ENCODE results near the gene LRRC25. TPM values are rescaled to one million over a fixed set of nuclear protein-coding genes. Genes with fewer than 3 reads are reported as not detected.
A peak's percentile ranks its signal among the peaks of the same experiment; 100 is the strongest.

The LRRC25 gene
- total and polyA plus RNA-seq, 10 of the 15 experiments (the other 5 are each of a cell fraction or from before 2014, with no cell fraction given): 0.38 to 2.9 (median 1.2) TPM

DNA sequence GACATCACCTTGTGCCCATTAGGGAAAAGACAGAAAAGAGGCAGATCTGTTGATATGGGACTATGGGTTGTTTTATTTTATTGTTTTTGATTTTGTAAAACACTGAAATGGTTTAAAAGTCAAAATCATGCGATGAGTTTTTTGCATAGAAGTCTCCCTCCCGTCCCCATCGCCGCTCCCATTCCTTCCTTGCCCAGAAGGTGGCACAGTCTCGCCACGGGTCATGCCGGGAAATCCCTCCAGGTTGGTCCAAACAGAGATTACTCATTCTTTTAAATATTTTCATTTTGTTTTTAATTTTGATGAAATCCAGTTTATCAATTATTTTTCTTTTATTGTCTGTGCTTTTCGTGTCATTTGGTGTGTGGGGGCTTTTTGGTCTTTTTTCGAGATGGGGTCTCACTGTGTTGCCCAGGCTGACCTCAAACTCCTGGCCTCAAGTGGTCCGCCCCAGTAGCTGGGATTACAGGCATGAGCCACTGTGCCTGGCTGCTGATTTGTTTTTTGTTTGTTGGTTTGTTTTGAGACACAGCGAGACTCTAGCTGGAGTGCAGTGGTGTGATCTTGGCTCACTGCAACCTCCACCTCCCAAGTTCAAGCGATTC lies 47.8 kb downstream of the LRRC25 start:
- H3K4me1 ChIP-seq (ENCODE audit: control insufficient read depth, insufficient read depth, low read length): no peaks in the 10 kb centered on the region
- WGBS (ENCODE audit: insufficient coverage, insufficient replicate concordance, low lambda C conversion rate, missing lambda C conversion rate): 41% methylated on average over 12 of the region's 12 CpGs
- FAIRE-seq (no peak), ATAC-seq (peak; percentile 80), DNase-seq (ENCODE audit: low read depth, low spot score) (no peak)
- ChIA-PET SMC1A (ENCODE audit: uncharacterized antibody, unreplicated experiment) (interaction anchor here (0.8 to 3.7 kb wide), 18 partner anchors 10 to 144 kb away, joined by 3 to 30 read pairs (median 4); no protein-coding TSS in a partner anchor), RAD21 (ENCODE audit: unreplicated experiment) (interaction anchor here (0.6 to 1.4 kb wide), 9 partner anchors 21 to 70 kb away, joined by 3 to 15 read pairs (median 3); no protein-coding TSS in a partner anchor), POLR2A (interaction anchor here (0.6 kb wide), 1 partner anchor 10 kb away, joined by 3 read pairs; no protein-coding TSS in a partner anchor), CTCF (interaction anchor here (0.5 to 4.3 kb wide), 21 partner anchors 8 to 113 kb away, joined by 3 to 75 read pairs (median 5); partner anchors contain the start of genes GDF15 and LRRC25)
- H3K36me3 ChIP-seq (ENCODE audit: control insufficient read depth in 2 of 2, insufficient read depth in 2 of 2, low read length in 1 of 2): peaks cover 0 to 10% of the 10 kb centered on the region in 2 experiments; a peak in 1 of 4 replicates
- no peak overlapping the region for H3K27ac ChIP-seq (ENCODE audit: control insufficient read depth, insufficient read depth)
- intact Hi-C loops (cut with micrococcal nuclease; ENCODE audit: unreplicated experiment): loop anchor here (1.0 kb wide), 1 partner anchor 61 kb away; no protein-coding TSS in a partner anchor
- no peak overlapping the region for H3K4me3 ChIP-seq
- BruUV-seq (replicated peaks): no TSS peak
- no peaks in the 10 kb centered on the region for H4K20me1 ChIP-seq (ENCODE audit: control insufficient read depth, insufficient read depth)
- H3K9me3 ChIP-seq (replicated peaks; ENCODE audit: control insufficient read depth, insufficient read depth, low read length): no peaks in the 10 kb centered on the region
- no peak overlapping the region for H2AFZ ChIP-seq (ENCODE audit: control insufficient read depth, low read depth, low read length)
- no peak overlapping the region for H3K4me2 ChIP-seq (ENCODE audit: control insufficient read depth, insufficient read depth)
- in situ Hi-C loops (cut with MboI): no loop called here
- no peak overlapping the region for H3K9ac ChIP-seq (ENCODE audit: control insufficient read depth, insufficient read depth, low read length)
- H3K27me3 ChIP-seq (replicated peaks in 1 of 2; ENCODE audit: control insufficient read depth in 2 of 2, insufficient read depth in 2 of 2, low read length in 1 of 2): no peaks in the 10 kb centered on the region
- no peaks in the 10 kb centered on the region for H3K79me2 ChIP-seq (ENCODE audit: control insufficient read depth, insufficient read depth, low read length)
- TF ChIP-seq YY1 (IDR thresholded peaks at IDR 0.05; ENCODE audit: low read depth, low read length) (peak; percentile 56; the same call in 1 of the 2 replicates), HDGF (IDR thresholded peaks at IDR 0.05) (peak; percentile 35; the same call in 1 of the 2 replicates), RELB (IDR thresholded peaks at IDR 0.05; ENCODE audit: low read depth) (peak; percentile 55; the same call in 1 of the 2 replicates), IKZF1 (conservative IDR thresholded peaks at IDR 0.05) (no peak), PKNOX1 (IDR thresholded peaks at IDR 0.05) (no peak), RUNX3 (IDR thresholded peaks at IDR 0.05; ENCODE audit: low read length) (peak; percentile 24; the same call in 1 of the 2 replicates), CHD1 (IDR thresholded peaks at IDR 0.05; ENCODE audit: low read depth, low read length) (no peak), CHD4 (IDR thresholded peaks at IDR 0.05) (no peak), IRF4 (IDR thresholded peaks at IDR 0.05; ENCODE audit: low read depth, low read length) (no peak), STAT3 (IDR thresholded peaks at IDR 0.05; ENCODE audit: low read depth, low read length) (no peak), EGR1 (IDR thresholded peaks at IDR 0.05; ENCODE audit: borderline replicate concordance in 1 of 2, low read depth in 2 of 2, low read length in 2 of 2) (no peak)
- TF ChIP-seq, protein P1, sequence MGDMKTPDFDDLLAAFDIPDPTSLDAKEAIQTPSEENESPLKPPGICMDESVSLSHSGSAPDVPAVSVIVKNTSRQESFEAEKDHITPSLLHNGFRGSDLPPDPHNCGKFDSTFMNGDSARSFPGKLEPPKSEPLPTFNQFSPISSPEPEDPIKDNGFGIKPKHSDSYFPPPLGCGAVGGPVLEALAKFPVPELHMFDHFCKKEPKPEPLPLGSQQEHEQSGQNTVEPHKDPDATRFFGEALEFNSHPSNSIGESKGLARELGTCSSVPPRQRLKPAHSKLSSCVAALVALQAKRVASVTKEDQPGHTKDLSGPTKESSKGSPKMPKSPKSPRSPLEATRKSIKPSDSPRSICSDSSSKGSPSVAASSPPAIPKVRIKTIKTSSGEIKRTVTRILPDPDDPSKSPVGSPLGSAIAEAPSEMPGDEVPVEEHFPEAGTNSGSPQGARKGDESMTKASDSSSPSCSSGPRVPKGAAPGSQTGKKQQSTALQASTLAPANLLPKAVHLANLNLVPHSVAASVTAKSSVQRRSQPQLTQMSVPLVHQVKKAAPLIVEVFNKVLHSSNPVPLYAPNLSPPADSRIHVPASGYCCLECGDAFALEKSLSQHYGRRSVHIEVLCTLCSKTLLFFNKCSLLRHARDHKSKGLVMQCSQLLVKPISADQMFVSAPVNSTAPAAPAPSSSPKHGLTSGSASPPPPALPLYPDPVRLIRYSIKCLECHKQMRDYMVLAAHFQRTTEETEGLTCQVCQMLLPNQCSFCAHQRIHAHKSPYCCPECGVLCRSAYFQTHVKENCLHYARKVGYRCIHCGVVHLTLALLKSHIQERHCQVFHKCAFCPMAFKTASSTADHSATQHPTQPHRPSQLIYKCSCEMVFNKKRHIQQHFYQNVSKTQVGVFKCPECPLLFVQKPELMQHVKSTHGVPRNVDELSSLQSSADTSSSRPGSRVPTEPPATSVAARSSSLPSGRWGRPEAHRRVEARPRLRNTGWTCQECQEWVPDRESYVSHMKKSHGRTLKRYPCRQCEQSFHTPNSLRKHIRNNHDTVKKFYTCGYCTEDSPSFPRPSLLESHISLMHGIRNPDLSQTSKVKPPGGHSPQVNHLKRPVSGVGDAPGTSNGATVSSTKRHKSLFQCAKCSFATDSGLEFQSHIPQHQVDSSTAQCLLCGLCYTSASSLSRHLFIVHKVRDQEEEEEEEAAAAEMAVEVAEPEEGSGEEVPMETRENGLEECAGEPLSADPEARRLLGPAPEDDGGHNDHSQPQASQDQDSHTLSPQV (IDR thresholded peaks at IDR 0.05): no peak
- TF ChIP-seq, protein P2, sequence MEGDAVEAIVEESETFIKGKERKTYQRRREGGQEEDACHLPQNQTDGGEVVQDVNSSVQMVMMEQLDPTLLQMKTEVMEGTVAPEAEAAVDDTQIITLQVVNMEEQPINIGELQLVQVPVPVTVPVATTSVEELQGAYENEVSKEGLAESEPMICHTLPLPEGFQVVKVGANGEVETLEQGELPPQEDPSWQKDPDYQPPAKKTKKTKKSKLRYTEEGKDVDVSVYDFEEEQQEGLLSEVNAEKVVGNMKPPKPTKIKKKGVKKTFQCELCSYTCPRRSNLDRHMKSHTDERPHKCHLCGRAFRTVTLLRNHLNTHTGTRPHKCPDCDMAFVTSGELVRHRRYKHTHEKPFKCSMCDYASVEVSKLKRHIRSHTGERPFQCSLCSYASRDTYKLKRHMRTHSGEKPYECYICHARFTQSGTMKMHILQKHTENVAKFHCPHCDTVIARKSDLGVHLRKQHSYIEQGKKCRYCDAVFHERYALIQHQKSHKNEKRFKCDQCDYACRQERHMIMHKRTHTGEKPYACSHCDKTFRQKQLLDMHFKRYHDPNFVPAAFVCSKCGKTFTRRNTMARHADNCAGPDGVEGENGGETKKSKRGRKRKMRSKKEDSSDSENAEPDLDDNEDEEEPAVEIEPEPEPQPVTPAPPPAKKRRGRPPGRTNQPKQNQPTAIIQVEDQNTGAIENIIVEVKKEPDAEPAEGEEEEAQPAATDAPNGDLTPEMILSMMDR (IDR thresholded peaks at IDR 0.05 in 2 of 3, conservative IDR thresholded peaks at IDR 0.05 in 1 of 3; ENCODE audit: control insufficient read depth in 2 of 3, extremely low read depth in 1 of 3, insufficient read depth in 1 of 3, low read depth in 3 of 3, low read length in 3 of 3): peak; percentile 74 to 93 (median 80)
